Natural killer cell (primary cell): ENCODE measurements around the gene PDZRN4. TPM values are rescaled to one million over a fixed set of nuclear protein-coding genes. Genes with fewer than 3 reads are reported as not detected.

Source experiments
- ATAC-seq, 3 donors: fragments of 150-1000 bp in 2 of 3; fragments of 200-7000 bp in 1 of 3; cut with Tn5 transposase; 1 replicate in 1 of 3; 2 replicates in 2 of 3; pipeline ENCODE4 v1.10.0; 2021; ENCODE audit warnings: mild to moderate bottlenecking in 2 of 3, moderate library complexity in 2 of 3
- DNase-seq, 2 donors: peaks; one replicate each; pipeline versions ENCODE4 v3.0.0 to v3.0.0-alpha.2; 2013 to 2021; ENCODE audit warnings: mixed read lengths in 1 of 2
- H3K27ac ChIP-seq: one replicate; pipeline ENCODE4 v1.5.1; 2013; ENCODE audit warnings: mild to moderate bottlenecking, low read length
- H3K27me3 ChIP-seq: one replicate; pipeline ENCODE4 v1.6.1; 2013; ENCODE audit warnings: low read length; ENCODE audit not compliant: control insufficient read depth, insufficient read depth
- H3K36me3 ChIP-seq: one replicate; pipeline ENCODE4 v1.6.1; 2013; ENCODE audit warnings: low read length; ENCODE audit not compliant: control insufficient read depth, insufficient read depth
- H3K4me1 ChIP-seq: one replicate; pipeline ENCODE4 v1.6.1; 2013; ENCODE audit warnings: low read length; ENCODE audit not compliant: control insufficient read depth, insufficient read depth
- H3K4me3 ChIP-seq: one replicate; pipeline ENCODE4 v1.5.1; 2013; ENCODE audit warnings: low read length
- H3K9me3 ChIP-seq: one replicate; pipeline ENCODE4 v1.6.1; 2013; ENCODE audit warnings: low read length; ENCODE audit not compliant: control insufficient read depth, insufficient read depth
- H3K27ac Mint-ChIP-seq, 2 donors: one replicate each; pipeline ENCODE4 v1.8.0; 2022; ENCODE audit warnings: mild to moderate bottlenecking in 2 of 2, mixed read lengths in 2 of 2, moderate library complexity in 1 of 2
- H3K27me3 Mint-ChIP-seq, 2 donors: one replicate each; pipeline ENCODE4 v1.8.0; 2022; ENCODE audit warnings: low read depth in 2 of 2, mixed read lengths in 2 of 2
- H3K36me3 Mint-ChIP-seq: one replicate; pipeline ENCODE4 v1.8.0; 2022; ENCODE audit warnings: mixed read lengths
- H3K4me1 Mint-ChIP-seq, 2 donors: one replicate each; pipeline ENCODE4 v1.8.0; 2022; ENCODE audit warnings: mixed read lengths in 2 of 2
- H3K4me3 Mint-ChIP-seq: one replicate; pipeline ENCODE4 v1.8.0; 2022; ENCODE audit warnings: mild to moderate bottlenecking, moderate library complexity, mixed read lengths
- H3K9me3 Mint-ChIP-seq, 2 donors: one replicate each; pipeline ENCODE4 v1.8.0; 2022; ENCODE audit warnings: mixed read lengths in 2 of 2
- WGBS: methylation state at CpG from one replicate; pipeline ENCODE4 v1.1.7; 2013; ENCODE audit warnings: missing lambda C conversion rate; ENCODE audit not compliant: insufficient coverage; 5-methylcytosine and 5-hydroxymethylcytosine counted together
- intact Hi-C: fragments of 100-400 bp; cut with micrococcal nuclease; formaldehyde crosslinking; loops from one replicate; pipeline ENCODE4 v1.14.2; 2022
- total RNA-seq, 4 donors: library from RNA; stranded (reverse); fragments of 120-200 nt in 1 of 4; gene quantifications; one replicate each; pipeline versions ENCODE4 v1.2.3 to v1.2.4, GENCODE V29; 2013 to 2022
- TF ChIP-seq, protein P1 (sequence below): fragments of 200-600 bp; IDR thresholded peaks from one replicate; pipeline ENCODE4 v1.8.0; 2022; ENCODE audit warnings: antibody characterized with exemption

PDZRN4 gene
- total RNA-seq, 3 donors from 2014 or later (not counting 1 experiment from before 2014, with no cell fraction given), result not detected

DNA sequence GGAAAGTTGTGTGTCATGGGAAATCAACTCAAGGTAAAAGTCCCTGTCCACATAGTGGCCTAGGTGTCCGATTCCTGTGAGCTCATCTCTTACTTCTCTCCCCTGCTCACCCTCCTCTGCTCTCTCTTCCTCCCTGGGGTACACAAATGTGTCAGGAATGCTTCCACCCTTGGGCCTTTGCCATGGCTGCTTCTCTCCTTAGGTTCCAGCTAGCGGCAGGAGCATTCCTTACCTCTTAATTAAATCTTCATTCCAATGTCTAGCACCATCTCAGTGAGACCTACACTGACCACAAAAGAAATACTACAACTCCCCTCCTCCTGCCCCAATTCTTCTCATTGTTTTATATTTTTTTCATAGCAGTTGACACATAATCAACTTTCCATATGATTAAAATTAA, 298.6 kb downstream of the PDZRN4 start:
- H3K27ac ChIP-seq, result no peak overlapping the region
- no peaks in the 10 kb centered on the region for H3K4me1 ChIP-seq
- H3K36me3 ChIP-seq, result no peaks in the 10 kb centered on the region
- no peak overlapping the region for H3K4me3 ChIP-seq
- TF ChIP-seq, protein P1, sequence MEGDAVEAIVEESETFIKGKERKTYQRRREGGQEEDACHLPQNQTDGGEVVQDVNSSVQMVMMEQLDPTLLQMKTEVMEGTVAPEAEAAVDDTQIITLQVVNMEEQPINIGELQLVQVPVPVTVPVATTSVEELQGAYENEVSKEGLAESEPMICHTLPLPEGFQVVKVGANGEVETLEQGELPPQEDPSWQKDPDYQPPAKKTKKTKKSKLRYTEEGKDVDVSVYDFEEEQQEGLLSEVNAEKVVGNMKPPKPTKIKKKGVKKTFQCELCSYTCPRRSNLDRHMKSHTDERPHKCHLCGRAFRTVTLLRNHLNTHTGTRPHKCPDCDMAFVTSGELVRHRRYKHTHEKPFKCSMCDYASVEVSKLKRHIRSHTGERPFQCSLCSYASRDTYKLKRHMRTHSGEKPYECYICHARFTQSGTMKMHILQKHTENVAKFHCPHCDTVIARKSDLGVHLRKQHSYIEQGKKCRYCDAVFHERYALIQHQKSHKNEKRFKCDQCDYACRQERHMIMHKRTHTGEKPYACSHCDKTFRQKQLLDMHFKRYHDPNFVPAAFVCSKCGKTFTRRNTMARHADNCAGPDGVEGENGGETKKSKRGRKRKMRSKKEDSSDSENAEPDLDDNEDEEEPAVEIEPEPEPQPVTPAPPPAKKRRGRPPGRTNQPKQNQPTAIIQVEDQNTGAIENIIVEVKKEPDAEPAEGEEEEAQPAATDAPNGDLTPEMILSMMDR, result no peak
- no peaks in the 10 kb centered on the region for H3K27me3 ChIP-seq
- Mint-ChIP-seq H3K4me3 (no peak overlapping the region), H3K4me1 (no peaks in the 10 kb centered on the region), H3K36me3 (no peaks in the 10 kb centered on the region), H3K27ac (no peak overlapping the region), H3K9me3 (peaks cover 0 to 2% of the 10 kb centered on the region in 2 donors), H3K27me3 (no peaks in the 10 kb centered on the region)
- H3K9me3 ChIP-seq, result peaks cover 2% of the 10 kb centered on the region
- WGBS, result 92% methylated on average over 2 of the region's 2 CpGs
- intact Hi-C loops, result no loop called here
- ATAC-seq, result no peak
- DNase-seq, result no peak

DNA sequence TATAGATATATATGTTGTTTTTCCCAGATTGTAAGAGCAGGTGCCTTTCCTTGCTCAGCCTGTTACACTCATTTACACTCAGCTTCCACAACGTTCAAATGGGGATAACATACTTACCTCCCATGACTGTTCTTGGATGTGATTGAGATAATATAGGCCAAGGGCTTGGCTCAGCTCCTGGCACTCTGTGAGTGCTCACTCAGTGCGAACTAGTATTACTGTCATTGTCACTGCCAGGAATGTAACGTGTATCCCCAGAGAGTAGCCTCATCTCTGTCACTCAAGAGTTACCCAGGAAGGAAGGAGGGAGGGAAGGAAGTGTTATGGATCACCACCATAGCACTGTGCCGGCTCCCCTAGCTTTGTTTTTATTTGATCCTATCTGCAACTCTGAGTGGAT, 307.9 kb downstream of the PDZRN4 start:
- intact Hi-C loops, result no loop called here
- Histone ChIP-seq H3K27ac (no peak overlapping the region), H3K4me1 (no peaks in the 10 kb centered on the region), H3K36me3 (no peaks in the 10 kb centered on the region), H3K27me3 (no peaks in the 10 kb centered on the region), H3K4me3 (no peak overlapping the region), H3K9me3 (no peaks in the 10 kb centered on the region)
- no peak for DNase-seq
- ATAC-seq, result no peak
- no peak overlapping the region for H3K27ac Mint-ChIP-seq
- WGBS, result 77% methylated on average over 2 of the region's 4 CpGs
- peaks cover 0 to 6% of the 10 kb centered on the region in 2 donors for H3K9me3 Mint-ChIP-seq
- H3K36me3 Mint-ChIP-seq, result no peaks in the 10 kb centered on the region
- no peak overlapping the region for H3K4me3 Mint-ChIP-seq
- H3K4me1 Mint-ChIP-seq, result no peaks in the 10 kb centered on the region
- TF ChIP-seq, protein P1, result no peak
- H3K27me3 Mint-ChIP-seq, result no peaks in the 10 kb centered on the region

DNA sequence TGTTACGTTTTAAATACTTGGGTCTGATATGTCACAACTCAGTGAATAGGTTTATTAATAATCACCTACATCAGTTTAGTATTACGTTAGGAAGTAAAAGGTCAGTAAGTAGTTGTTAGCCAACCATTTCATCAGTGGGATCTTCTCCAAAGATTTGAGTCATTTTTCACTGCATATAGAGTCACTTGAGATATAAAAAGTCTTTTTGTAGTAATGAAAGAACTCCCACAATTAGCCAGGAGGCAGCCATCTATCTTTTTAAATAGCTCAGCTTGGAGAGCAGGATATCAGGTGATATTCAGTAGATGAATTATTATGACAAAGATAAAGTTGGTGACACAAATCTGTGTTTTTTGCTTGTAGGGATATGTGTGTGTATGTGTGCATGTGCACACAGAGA, 309.3 kb downstream of the PDZRN4 start:
- Mint-ChIP-seq H3K4me1 (no peaks in the 10 kb centered on the region), H3K9me3 (peaks cover 0 to 3% of the 10 kb centered on the region in 2 donors), H3K27ac (no peak overlapping the region), H3K4me3 (no peak overlapping the region), H3K27me3 (no peaks in the 10 kb centered on the region), H3K36me3 (no peaks in the 10 kb centered on the region)
- intact Hi-C loops, result no loop called here
- Histone ChIP-seq H3K4me1 (no peaks in the 10 kb centered on the region), H3K27me3 (no peaks in the 10 kb centered on the region), H3K27ac (no peak overlapping the region), H3K9me3 (no peaks in the 10 kb centered on the region), H3K36me3 (no peaks in the 10 kb centered on the region), H3K4me3 (no peak overlapping the region)
- TF ChIP-seq, protein P1, result no peak
- DNase-seq (no peak), ATAC-seq (no peak)
- no CpG with 5 or more reads among the region's 2 CpGs for WGBS

DNA sequence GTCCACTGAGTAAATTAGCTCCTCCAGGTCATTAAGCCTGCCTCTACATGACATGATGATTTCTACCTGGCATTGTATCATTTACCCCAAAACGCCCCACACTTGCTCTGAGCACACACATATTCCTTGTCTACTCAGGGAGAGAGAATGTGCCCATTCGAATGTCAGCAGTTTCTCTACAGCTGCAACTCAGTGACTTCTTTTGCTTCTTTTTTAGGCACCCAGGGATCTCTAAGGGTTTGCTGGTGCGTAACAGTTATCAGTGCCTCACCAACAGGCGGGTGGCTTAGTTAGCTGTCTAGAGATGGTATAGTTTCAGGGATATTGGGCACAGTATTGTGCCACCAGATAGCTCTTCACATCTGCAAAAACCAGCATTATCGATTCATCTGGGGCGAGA, 316.9 kb downstream of the PDZRN4 start:
- DNase-seq, result no peak
- Histone ChIP-seq H3K4me3 (no peak overlapping the region), H3K4me1 (no peaks in the 10 kb centered on the region), H3K27ac (no peak overlapping the region), H3K27me3 (no peaks in the 10 kb centered on the region), H3K36me3 (no peaks in the 10 kb centered on the region), H3K9me3 (no peaks in the 10 kb centered on the region)
- no peaks in the 10 kb centered on the region for H3K27me3 Mint-ChIP-seq
- ATAC-seq, result no peak
- WGBS, result 87% methylated on average over 6 of the region's 6 CpGs
- H3K4me3 Mint-ChIP-seq, result no peak overlapping the region
- no peak overlapping the region for H3K27ac Mint-ChIP-seq
- TF ChIP-seq, protein P1, result no peak
- no peaks in the 10 kb centered on the region for H3K4me1 Mint-ChIP-seq
- intact Hi-C loops, result no loop called here
- no peaks in the 10 kb centered on the region for H3K9me3 Mint-ChIP-seq
- no peaks in the 10 kb centered on the region for H3K36me3 Mint-ChIP-seq
